Stomach smooth muscle (tissue), 2 donors: ENCODE results near the gene ZBTB3.
A peak's percentile ranks its signal among the peaks of the same experiment; 100 is the strongest.

Experiments used
- H3K27ac ChIP-seq: one replicate; pipeline ENCODE4 v1.7.0; 2013; ENCODE audit warnings: mild to moderate bottlenecking, low read length, inconsistent platforms
- H3K27me3 ChIP-seq, 2 donors: one replicate each; pipeline ENCODE4 v1.7.0; 2013; ENCODE audit warnings: low read length in 2 of 2; ENCODE audit not compliant: insufficient read depth in 2 of 2, control insufficient read depth in 1 of 2
- H3K36me3 ChIP-seq, 2 donors: one replicate each; pipeline ENCODE4 v1.7.0; 2013; ENCODE audit warnings: low read length in 2 of 2; ENCODE audit not compliant: control insufficient read depth in 2 of 2, insufficient read depth in 2 of 2
- H3K4me1 ChIP-seq: one replicate; pipeline ENCODE4 v1.7.0; 2013; ENCODE audit warnings: low read length; ENCODE audit not compliant: control insufficient read depth, insufficient read depth
- H3K4me3 ChIP-seq, 2 donors: one replicate each; pipeline ENCODE4 v1.7.0; 2013; ENCODE audit warnings: low read length in 2 of 2
- H3K9ac ChIP-seq, 2 donors: one replicate each; pipeline ENCODE4 v1.7.0; 2013; ENCODE audit warnings: low read length in 2 of 2, mild to moderate bottlenecking in 1 of 2
- H3K9me3 ChIP-seq, 2 donors: one replicate each; pipeline ENCODE4 v1.7.0; 2013; ENCODE audit warnings: low read length in 2 of 2; ENCODE audit not compliant: control insufficient read depth in 2 of 2
- donor health status: healthy.
- donor health status: Pancreatic carcinoma.

The ZBTB3 gene

GRCh38 chr11:62753736-62754603 is at the start of gene ZBTB3:
ZBTB3 (minus strand) TSS chr11:62754160; CDS start chr11:62753664, 496 bp downstream.
- H3K4me3 ChIP-seq = peak within 1 kb of the TSS; percentile 95 to 100
- peak within 1 kb of the TSS; percentile 87 for H3K27ac ChIP-seq
- peaks cover 11 to 12% of the 10 kb centered on the region in 2 donors for H3K36me3 ChIP-seq
- H3K9me3 ChIP-seq = no peaks in the 10 kb centered on the region
- no peaks in the 10 kb centered on the region for H3K27me3 ChIP-seq
- peak within 1 kb of the TSS; percentile 83 to 92 for H3K9ac ChIP-seq
- H3K4me1 ChIP-seq = peaks cover 19% of the 10 kb centered on the region

GRCh38 chr11:62801071-62801470 is 47.1 kb upstream of the ZBTB3 start:
- peaks cover 25% of the 10 kb centered on the region for H3K4me1 ChIP-seq
- peaks cover 60 to 61% of the 10 kb centered on the region in 2 donors for H3K36me3 ChIP-seq
- H3K9me3 ChIP-seq = no peaks in the 10 kb centered on the region
- peak overlapping the region in 1 of 2 donors; percentile 5 for H3K9ac ChIP-seq
- H3K27me3 ChIP-seq = no peaks in the 10 kb centered on the region
- no peak overlapping the region for H3K4me3 ChIP-seq
- no peak overlapping the region for H3K27ac ChIP-seq

GRCh38 chr11:62799486-62799885 is 45.5 kb upstream of the ZBTB3 start:
- peaks cover 74 to 76% of the 10 kb centered on the region in 2 donors for H3K36me3 ChIP-seq
- no peak overlapping the region for H3K9ac ChIP-seq

GRCh38 chr11:62796281-62796680 is 42.3 kb upstream of the ZBTB3 start:
- Histone ChIP-seq H3K36me3 (peaks cover 65 to 67% of the 10 kb centered on the region in 2 donors), H3K4me1 (peaks cover 10% of the 10 kb centered on the region), H3K4me3 (no peak overlapping the region)

More at GRCh38 chr11:62799486-62799885, 45.5 kb upstream of the ZBTB3 start:
- Histone ChIP-seq H3K9me3 (no peaks in the 10 kb centered on the region), H3K27ac (no peak overlapping the region), H3K27me3 (no peaks in the 10 kb centered on the region), H3K4me1 (peaks cover 17% of the 10 kb centered on the region), H3K4me3 (no peak overlapping the region)

GRCh38 chr11:62794201-62794775 is 40.3 kb upstream of the ZBTB3 start:
- peaks cover 56 to 58% of the 10 kb centered on the region in 2 donors for H3K36me3 ChIP-seq

More at GRCh38 chr11:62796281-62796680, 42.3 kb upstream of the ZBTB3 start:
- no peak overlapping the region for H3K9ac ChIP-seq
- no peaks in the 10 kb centered on the region for H3K27me3 ChIP-seq
- no peaks in the 10 kb centered on the region for H3K9me3 ChIP-seq
- H3K27ac ChIP-seq = no peak overlapping the region

GRCh38 chr11:62792202-62792575 is 38.2 kb upstream of the ZBTB3 start:
- H3K9ac ChIP-seq = peak overlapping the region; percentile 57 to 62
- peaks cover 39% of the 10 kb centered on the region for H3K4me1 ChIP-seq
- H3K36me3 ChIP-seq = peaks cover 46 to 48% of the 10 kb centered on the region in 2 donors
- H3K27ac ChIP-seq = peak overlapping the region; percentile 88
- no peaks in the 10 kb centered on the region for H3K9me3 ChIP-seq
- H3K4me3 ChIP-seq = peak overlapping the region; percentile 17 to 97
- H3K27me3 ChIP-seq = no peaks in the 10 kb centered on the region

More at GRCh38 chr11:62794201-62794775, 40.3 kb upstream of the ZBTB3 start:
- H3K4me3 ChIP-seq = no peak overlapping the region
- no peak overlapping the region for H3K27ac ChIP-seq
- H3K9me3 ChIP-seq = no peaks in the 10 kb centered on the region
- H3K4me1 ChIP-seq = peaks cover 24% of the 10 kb centered on the region
- H3K9ac ChIP-seq = no peak overlapping the region
- no peaks in the 10 kb centered on the region for H3K27me3 ChIP-seq

GRCh38 chr11:62791501-62792201 is 37.7 kb upstream of the ZBTB3 start, which contains the start of gene TMEM223:
TMEM223 (minus strand) TSS chr11:62792006; CDS start chr11:62791994, 12 bp downstream.
- Histone ChIP-seq H3K27ac (peak within 1 kb of the TSS; percentile 88), H3K36me3 (peaks cover 44 to 45% of the 10 kb centered on the region in 2 donors), H3K9ac (peak within 1 kb of the TSS; percentile 67 to 73), H3K4me1 (peaks cover 39% of the 10 kb centered on the region), H3K9me3 (no peaks in the 10 kb centered on the region), H3K27me3 (no peaks in the 10 kb centered on the region), H3K4me3 (peak within 1 kb of the TSS; percentile 71 to 97)

GRCh38 chr11:62789576-62789975 is 35.6 kb upstream of the ZBTB3 start:
- Histone ChIP-seq H3K9me3 (no peaks in the 10 kb centered on the region), H3K36me3 (peaks cover 26% of the 10 kb centered on the region in 2 donors), H3K9ac (no peak overlapping the region), H3K4me3 (no peak overlapping the region), H3K27ac (no peak overlapping the region), H3K4me1 (peaks cover 45% of the 10 kb centered on the region), H3K27me3 (no peaks in the 10 kb centered on the region)

- H3K4me3 ChIP-seq = no peak overlapping the region
- H3K36me3 ChIP-seq = peaks cover 20 to 21% of the 10 kb centered on the region in 2 donors
- peak overlapping the region in 1 of 2 donors; percentile 13 for H3K9ac ChIP-seq
- no peaks in the 10 kb centered on the region for H3K9me3 ChIP-seq
- H3K4me1 ChIP-seq = peaks cover 45% of the 10 kb centered on the region
- no peaks in the 10 kb centered on the region for H3K27me3 ChIP-seq
- no peak overlapping the region for H3K27ac ChIP-seq
Measured at GRCh38 chr11:62788991-62789390, 35.0 kb upstream of the ZBTB3 start.

- Histone ChIP-seq H3K9me3 (no peaks in the 10 kb centered on the region), H3K9ac (peak within 1 kb of the TSS; percentile 89 to 91), H3K36me3 (peaks cover 21% of the 10 kb centered on the region in 2 donors), H3K27ac (peak within 1 kb of the TSS; percentile 91), H3K27me3 (no peaks in the 10 kb centered on the region), H3K4me3 (peak within 1 kb of the TSS; percentile 99 to 100), H3K4me1 (peaks cover 40% of the 10 kb centered on the region)
Measured at GRCh38 chr11:62787005-62787759, 33.2 kb upstream of the ZBTB3 start, which contains the start of gene TMEM179B. TMEM179B (plus strand) TSS chr11:62787402; CDS start chr11:62787432, 30 bp downstream.
